Tibial nerve (tissue), 3 donors: ENCODE data around the gene LARP1B.

Experiments
- POLR2A ChIP-seq, 2 donors: fragments of 450-650 bp; IDR thresholded peaks; one replicate each; pipeline ENCODE4 v1.6.1; 2017; ENCODE audit warnings: antibody characterized with exemption in 2 of 2, mild to moderate bottlenecking in 2 of 2, moderate library complexity in 2 of 2
- TF ChIP-seq, protein P1 (sequence below), 5 experiments: fragments of 200-600 bp in 3 of 5; fragments of 450-650 bp in 2 of 5; sonication (generic) in 3 of 5; IDR thresholded peaks; one replicate each; pipeline ENCODE4 v1.5.1; 2016 to 2019; ENCODE audit warnings: antibody characterized with exemption in 5 of 5, mild to moderate bottlenecking in 3 of 5, moderate library complexity in 2 of 5

DNA sequence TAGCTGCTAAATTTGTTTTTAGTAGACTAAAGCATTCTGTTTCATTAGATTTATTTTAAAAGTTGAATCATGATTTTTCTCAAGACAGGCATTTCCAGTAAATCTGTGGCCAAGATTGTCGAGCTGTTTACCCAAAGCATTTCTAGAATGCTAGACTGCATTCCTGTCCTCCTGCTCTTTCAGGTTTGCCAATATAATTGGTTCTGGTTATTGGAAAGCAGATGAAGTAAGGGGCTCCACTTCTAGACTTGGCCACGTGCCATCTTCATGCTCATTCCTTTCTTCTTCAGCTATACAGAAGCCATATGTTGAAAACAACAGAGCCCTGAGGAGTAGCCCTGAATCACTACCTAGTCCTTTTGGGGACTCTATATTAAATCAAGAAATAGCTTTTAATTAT lies 164.0 kb downstream of the LARP1B start:
- no peak for TF ChIP-seq POLR2A (IDR thresholded peaks at IDR 0.05)
- TF ChIP-seq, protein P1, sequence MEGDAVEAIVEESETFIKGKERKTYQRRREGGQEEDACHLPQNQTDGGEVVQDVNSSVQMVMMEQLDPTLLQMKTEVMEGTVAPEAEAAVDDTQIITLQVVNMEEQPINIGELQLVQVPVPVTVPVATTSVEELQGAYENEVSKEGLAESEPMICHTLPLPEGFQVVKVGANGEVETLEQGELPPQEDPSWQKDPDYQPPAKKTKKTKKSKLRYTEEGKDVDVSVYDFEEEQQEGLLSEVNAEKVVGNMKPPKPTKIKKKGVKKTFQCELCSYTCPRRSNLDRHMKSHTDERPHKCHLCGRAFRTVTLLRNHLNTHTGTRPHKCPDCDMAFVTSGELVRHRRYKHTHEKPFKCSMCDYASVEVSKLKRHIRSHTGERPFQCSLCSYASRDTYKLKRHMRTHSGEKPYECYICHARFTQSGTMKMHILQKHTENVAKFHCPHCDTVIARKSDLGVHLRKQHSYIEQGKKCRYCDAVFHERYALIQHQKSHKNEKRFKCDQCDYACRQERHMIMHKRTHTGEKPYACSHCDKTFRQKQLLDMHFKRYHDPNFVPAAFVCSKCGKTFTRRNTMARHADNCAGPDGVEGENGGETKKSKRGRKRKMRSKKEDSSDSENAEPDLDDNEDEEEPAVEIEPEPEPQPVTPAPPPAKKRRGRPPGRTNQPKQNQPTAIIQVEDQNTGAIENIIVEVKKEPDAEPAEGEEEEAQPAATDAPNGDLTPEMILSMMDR (IDR thresholded peaks at IDR 0.05), result no peak
